Osteoblast (primary cell): ENCODE data around the gene EPYC. TPM values are rescaled to one million over a fixed set of nuclear protein-coding genes. Genes with fewer than 3 reads are reported as not detected.

ENCODE experiments used
- DNase-seq: peaks from one replicate; pipeline ENCODE4 v3.0.0; 2011; ENCODE audit warnings: low spot score, mixed read lengths; ENCODE audit not compliant: insufficient read length; ENCODE audit errors: missing footprints
- H2AFZ ChIP-seq: 2 replicates; pipeline ENCODE4 v1.6.0; 2011; ENCODE audit warnings: mild to moderate bottlenecking, low read length
- H3K27ac ChIP-seq: 2 replicates; pipeline ENCODE4 v1.5.1; 2011; ENCODE audit warnings: mild to moderate bottlenecking, low read depth, low read length, moderate library complexity
- H3K27me3 ChIP-seq: 2 replicates; pipeline ENCODE4 v1.6.0; 2012; ENCODE audit warnings: mild to moderate bottlenecking, control low read depth, inconsistent platforms, low read length, moderate library complexity; ENCODE audit not compliant: insufficient read depth
- H3K36me3 ChIP-seq: 2 replicates; pipeline ENCODE4 v1.5.1; 2011; ENCODE audit warnings: mild to moderate bottlenecking, low read length, control low read depth, moderate library complexity; ENCODE audit not compliant: insufficient read depth
- H3K4me1 ChIP-seq: 2 replicates; pipeline ENCODE4 v1.5.1; 2011; ENCODE audit warnings: mild to moderate bottlenecking, low read length, control low read depth, moderate library complexity; ENCODE audit not compliant: insufficient read depth
- H3K4me2 ChIP-seq: 2 replicates; pipeline ENCODE4 v1.6.0; 2011; ENCODE audit warnings: mild to moderate bottlenecking, low read length; ENCODE audit not compliant: insufficient read depth
- H3K4me3 ChIP-seq: fragments of 200-600 bp; sonication (generic); 3 replicates; pipeline ENCODE4 v1.5.1; 2012; ENCODE audit warnings: mild to moderate bottlenecking, low read length, inconsistent platforms; ENCODE audit not compliant: insufficient read depth
- H3K79me2 ChIP-seq: 2 replicates; pipeline ENCODE4 v1.6.0; 2012; ENCODE audit warnings: mild to moderate bottlenecking, low read length, control low read depth, inconsistent platforms; ENCODE audit not compliant: insufficient read depth
- H3K9me3 ChIP-seq: 2 replicates; pipeline ENCODE4 v1.5.1; 2011; ENCODE audit warnings: low read depth, low read length, control low read depth
- H4K20me1 ChIP-seq: 2 replicates; pipeline ENCODE4 v1.6.0; 2012; ENCODE audit warnings: mild to moderate bottlenecking, low read length, control low read depth; ENCODE audit not compliant: insufficient read depth
- CTCF ChIP-seq: IDR thresholded peaks from 2 replicates; pipeline ENCODE4 v1.5.1; 2011; ENCODE audit warnings: mild to moderate bottlenecking, low read depth, low read length, moderate library complexity; ENCODE audit errors: extremely low read depth
- total RNA-seq: library from RNA; depleted of rRNA; stranded (reverse); fragments of >200 nt; gene quantifications from 2 replicates; pipeline ENCODE4 v1.2.3, GENCODE V29; 2012

The EPYC gene
- total RNA-seq, 1 donor, result 1.8 TPM

GRCh38 chr12:90963946-90964345 lies 40.8 kb downstream of the EPYC start:
- H3K27ac ChIP-seq, result no peak overlapping the region
- H3K4me3 ChIP-seq, result no peak overlapping the region
- H3K4me1 ChIP-seq, result no peaks in the 10 kb centered on the region
- no peak for TF ChIP-seq CTCF
- DNase-seq, result no peak
- H3K79me2 ChIP-seq, result no peaks in the 10 kb centered on the region
- no peak overlapping the region for H2AFZ ChIP-seq
- H3K4me2 ChIP-seq, result no peak overlapping the region
- no peaks in the 10 kb centered on the region for H3K27me3 ChIP-seq
- no peaks in the 10 kb centered on the region for H3K9me3 ChIP-seq
- H4K20me1 ChIP-seq, result no peaks in the 10 kb centered on the region
- no peaks in the 10 kb centered on the region for H3K36me3 ChIP-seq

GRCh38 chr12:90961154-90961553 lies 43.6 kb downstream of the EPYC start:
- no peak overlapping the region for H3K4me3 ChIP-seq
- H3K27me3 ChIP-seq, result no peaks in the 10 kb centered on the region
- no peaks in the 10 kb centered on the region for H4K20me1 ChIP-seq
- TF ChIP-seq CTCF, result no peak
- H3K27ac ChIP-seq, result no peak overlapping the region
- no peak for DNase-seq
- H3K4me2 ChIP-seq, result no peak overlapping the region
- H3K79me2 ChIP-seq, result no peaks in the 10 kb centered on the region
- no peak overlapping the region for H2AFZ ChIP-seq
- no peaks in the 10 kb centered on the region for H3K36me3 ChIP-seq
- no peaks in the 10 kb centered on the region for H3K4me1 ChIP-seq
- no peaks in the 10 kb centered on the region for H3K9me3 ChIP-seq

GRCh38 chr12:90959538-90960139 lies 45.1 kb downstream of the EPYC start:
- H3K4me3 ChIP-seq, result no peak overlapping the region
- no peak overlapping the region for H2AFZ ChIP-seq
- peak overlapping the region; percentile 30 for H3K4me2 ChIP-seq
- TF ChIP-seq CTCF, result peak; percentile 73
- H3K27ac ChIP-seq, result no peak overlapping the region
- DNase-seq, result peak; percentile 72
- H3K36me3 ChIP-seq, result no peaks in the 10 kb centered on the region
- H3K4me1 ChIP-seq, result no peaks in the 10 kb centered on the region
- H4K20me1 ChIP-seq, result no peaks in the 10 kb centered on the region
- H3K27me3 ChIP-seq, result no peaks in the 10 kb centered on the region
- H3K9me3 ChIP-seq, result no peaks in the 10 kb centered on the region
- no peaks in the 10 kb centered on the region for H3K79me2 ChIP-seq

- Histone ChIP-seq H3K9me3 (no peaks in the 10 kb centered on the region), H3K36me3 (no peaks in the 10 kb centered on the region), H2AFZ (peak overlapping the region; percentile 70), H3K4me3 (no peak overlapping the region), H3K4me1 (no peaks in the 10 kb centered on the region), H3K27me3 (no peaks in the 10 kb centered on the region), H4K20me1 (no peaks in the 10 kb centered on the region), H3K79me2 (no peaks in the 10 kb centered on the region), H3K27ac (no peak overlapping the region), H3K4me2 (peak overlapping the region; percentile 30)
- no peak for TF ChIP-seq CTCF
- peak; percentile 86 for DNase-seq
These were observed 45.7 kb downstream of the EPYC start for GRCh38 chr12:90959032-90959431.
